Hepatocyte (in vitro differentiated cells): ENCODE measurements around the gene PLOD3. TPM values are rescaled to one million over a fixed set of nuclear protein-coding genes. Genes with fewer than 3 reads are reported as not detected.
A peak's percentile ranks its signal among the peaks of the same experiment; 100 is the strongest.

Experiments
- DNase-seq: peaks from one replicate; pipeline ENCODE4 v3.0.0-alpha.2; 2016; ENCODE audit warnings: low spot score
- H2AFZ ChIP-seq: fragments of 200-600 bp; sonication (generic); 2 replicates; pipeline ENCODE4 v1.6.0; 2016; ENCODE audit warnings: antibody characterized with exemption, mild to moderate bottlenecking
- H3K27ac ChIP-seq: fragments of 200-600 bp; sonication (generic); 2 replicates; pipeline ENCODE4 v1.5.1; 2016; ENCODE audit warnings: mild to moderate bottlenecking
- H3K27me3 ChIP-seq: fragments of 200-600 bp; sonication (generic); 2 replicates; pipeline ENCODE4 v1.6.1; 2016
- H3K36me3 ChIP-seq: fragments of 200-600 bp; sonication (generic); replicated peaks from 2 replicates; pipeline ENCODE4 v1.5.1; 2016; ENCODE audit warnings: low read depth; ENCODE audit not compliant: insufficient read depth
- H3K4me1 ChIP-seq: fragments of 200-600 bp; sonication (generic); 2 replicates; pipeline ENCODE4 v1.5.1; 2016; ENCODE audit warnings: mild to moderate bottlenecking, moderate library complexity; ENCODE audit not compliant: insufficient read depth
- H3K4me2 ChIP-seq: fragments of 200-600 bp; sonication (generic); 2 replicates; pipeline ENCODE4 v1.6.0; 2016
- H3K4me3 ChIP-seq: fragments of 200-600 bp; sonication (generic); 2 replicates; pipeline ENCODE4 v1.5.1; 2016; ENCODE audit warnings: mild to moderate bottlenecking
- H3K79me2 ChIP-seq: fragments of 200-600 bp; sonication (generic); 2 replicates; pipeline ENCODE4 v1.6.0; 2017; ENCODE audit warnings: mild to moderate bottlenecking
- H3K9me2 ChIP-seq: fragments of 200-600 bp; sonication (generic); replicated peaks from 2 replicates; pipeline ENCODE4 v1.6.0; 2017; ENCODE audit warnings: mild to moderate bottlenecking; ENCODE audit not compliant: insufficient read depth
- H3K9me3 ChIP-seq: fragments of 200-600 bp; sonication (generic); 2 replicates; pipeline ENCODE4 v1.5.1; 2016; ENCODE audit warnings: low read depth, mild to moderate bottlenecking
- H4K20me1 ChIP-seq: fragments of 200-600 bp; sonication (generic); 2 replicates; pipeline ENCODE4 v1.6.0; 2016; ENCODE audit warnings: mild to moderate bottlenecking; ENCODE audit not compliant: insufficient read depth, poor library complexity, severe bottlenecking
- CTCF ChIP-seq: fragments of 200-600 bp; sonication (generic); IDR thresholded peaks from 2 replicates; pipeline ENCODE4 v1.5.1; 2016; ENCODE audit warnings: antibody characterized with exemption, mild to moderate bottlenecking; ENCODE audit not compliant: poor library complexity
- EZH2 ChIP-seq: fragments of 200-600 bp; sonication (generic); IDR thresholded peaks from 2 replicates; pipeline ENCODE4 v1.6.1; 2016; ENCODE audit warnings: antibody characterized with exemption, mild to moderate bottlenecking, borderline replicate concordance
- EZH2phosphoT487 ChIP-seq: fragments of 200-600 bp; sonication (generic); IDR thresholded peaks from one replicate; pipeline ENCODE4 v1.6.1; 2018; ENCODE audit warnings: antibody characterized with exemption, mild to moderate bottlenecking, low read depth, moderate library complexity; ENCODE audit not compliant: unreplicated experiment, severe bottlenecking
- WGBS: methylation state at CpG from one replicate; pipeline ENCODE4 v1.1.6; 2016; ENCODE audit warnings: low lambda C conversion rate; ENCODE audit errors: missing lambda C conversion rate; 5-methylcytosine and 5-hydroxymethylcytosine counted together
- polyA plus RNA-seq: library from polyadenylated mRNA; unstranded; fragments of >200 nt; fragmentation: Nextera tagmentation; extraction: Ambion mirVana; gene quantifications from 2 replicates; pipeline ENCODE4 v1.2.1, GENCODE V29; 2016
- total RNA-seq: library from RNA; depleted of rRNA; stranded (reverse); fragments of >200 nt; gene quantifications from 2 replicates; pipeline ENCODE4 v1.2.3, GENCODE V29; 2014

The PLOD3 gene
- total and polyA plus RNA-seq, 2 experiments from 2014 or later, result 37.6 to 127 TPM

- Histone ChIP-seq H4K20me1 (peaks cover 12% of the 10 kb centered on the region), H3K27me3 (peaks cover 82% of the 10 kb centered on the region), H3K4me3 (peak overlapping the region; percentile 1), H3K9me3 (no peaks in the 10 kb centered on the region), H3K4me1 (peaks cover 25% of the 10 kb centered on the region), H3K79me2 (no peaks in the 10 kb centered on the region), H3K4me2 (peak overlapping the region; percentile 74), H2AFZ (no peak overlapping the region), H3K27ac (no peak overlapping the region), H3K36me3 (no peaks in the 10 kb centered on the region), H3K9me2 (no peaks in the 10 kb centered on the region)
- no peak for DNase-seq
- TF ChIP-seq CTCF (no peak), EZH2 (peak; percentile 52), EZH2phosphoT487 (no peak)
- WGBS, result 3% methylated on average over 27 of the region's 38 CpGs
Measured at GRCh38 chr7:101165958-101166647, 51.3 kb downstream of the PLOD3 start.

- no peak for TF ChIP-seq EZH2
- no peak for TF ChIP-seq EZH2phosphoT487
- TF ChIP-seq CTCF, result no peak
- 3% methylated on average over 51 of the region's 74 CpGs for WGBS
- Histone ChIP-seq H3K36me3 (no peaks in the 10 kb centered on the region), H3K79me2 (no peaks in the 10 kb centered on the region), H3K27me3 (peaks cover 74% of the 10 kb centered on the region), H3K27ac (no peak within 1 kb of the TSS), H2AFZ (no peak within 1 kb of the TSS), H3K4me1 (peaks cover 25% of the 10 kb centered on the region), H4K20me1 (peaks cover 12% of the 10 kb centered on the region), H3K9me2 (no peaks in the 10 kb centered on the region), H3K4me2 (peak within 1 kb of the TSS; percentile 74), H3K9me3 (no peaks in the 10 kb centered on the region), H3K4me3 (peak within 1 kb of the TSS; percentile 1)
- DNase-seq, result peak; percentile 97
Measured at GRCh38 chr7:101165075-101165957, 52.1 kb downstream of the PLOD3 start, which contains the start of gene VGF. Gene VGF, minus strand, starts transcription at chr7:101165569. Its CDS starts 726 bp downstream, at chr7:101164843.

- H3K9me3 ChIP-seq, result no peaks in the 10 kb centered on the region
- peak overlapping the region; percentile 74 for H3K4me2 ChIP-seq
- H4K20me1 ChIP-seq, result peaks cover 12% of the 10 kb centered on the region
- peak; percentile 79 for DNase-seq
- peaks cover 63% of the 10 kb centered on the region for H3K27me3 ChIP-seq
- no peak overlapping the region for H3K27ac ChIP-seq
- peaks cover 22% of the 10 kb centered on the region for H3K4me1 ChIP-seq
- H3K79me2 ChIP-seq, result no peaks in the 10 kb centered on the region
- H2AFZ ChIP-seq, result no peak overlapping the region
- 3% methylated on average over 71 of the region's 75 CpGs for WGBS
- H3K36me3 ChIP-seq, result no peaks in the 10 kb centered on the region
- no peaks in the 10 kb centered on the region for H3K9me2 ChIP-seq
- no peak overlapping the region for H3K4me3 ChIP-seq
- TF ChIP-seq EZH2phosphoT487 (no peak), EZH2 (peak; percentile 82)
Measured at GRCh38 chr7:101164071-101164840, 53.1 kb downstream of the PLOD3 start.
